Endothelial cell of umbilical vein (primary cell): ENCODE data around the gene WDR7. TPM values are rescaled to one million over a fixed set of nuclear protein-coding genes. Genes with fewer than 3 reads are reported as not detected.

ENCODE experiments used
- BruUV-seq: library from RNA; stranded (reverse); fragments of 400-500 nt; replicated peaks from 2 replicates; lab custom pipeline; 2021; lab: Mats Ljungman, UMichigan
- CTCF ChIA-PET: fragments of 300-600, 350-600 bp; sonication (Branson Sonifier 250); formaldehyde crosslinking; loops from one replicate; lab custom pipeline; 2021; ENCODE audit warnings: antibody characterized with exemption, inconsistent platforms; lab: Charles Lee
- POLR2A ChIA-PET: fragments of 300-600, 350-600 bp; sonication (Branson Sonifier 250); formaldehyde crosslinking; loops from one replicate; lab custom pipeline; 2021; ENCODE audit warnings: antibody characterized with exemption, inconsistent platforms; lab: Charles Lee
- DNase-seq: peaks from one replicate; pipeline ENCODE4 v3.0.0-alpha.2; 2011; ENCODE audit warnings: low read depth, low spot score
- FAIRE-seq: peaks from 2 replicates; lab custom pipeline; 2011; peaks lifted over from hg19 to GRCh38; lab: Jason Lieb, UNC
- H2AFZ ChIP-seq: 2 replicates; pipeline ENCODE4 v1.6.0; 2012; ENCODE audit warnings: low read depth, low read length, control low read depth, inconsistent platforms
- H3K27ac ChIP-seq: 2 replicates; pipeline ENCODE4 v1.5.1; 2011; ENCODE audit warnings: low read depth, mild to moderate bottlenecking, control low read depth, low read length, moderate library complexity; ENCODE audit not compliant: insufficient read depth
- H3K27me3 ChIP-seq, 2 experiments: 2 replicates each; pipeline versions ENCODE4 v1.6.0 to v1.6.1; 2011; ENCODE audit warnings: low read length in 2 of 2, mixed read lengths in 1 of 2; ENCODE audit not compliant: control insufficient read depth in 2 of 2, insufficient read depth in 2 of 2
- H3K36me3 ChIP-seq, 2 experiments: 2 replicates in 1 of 2; 3 replicates in 1 of 2; pipeline ENCODE4 v1.5.1; 2011; ENCODE audit warnings: low read length in 2 of 2, mild to moderate bottlenecking in 1 of 2, moderate library complexity in 1 of 2; ENCODE audit not compliant: control insufficient read depth in 2 of 2, insufficient read depth in 2 of 2; ENCODE audit errors: extremely low read depth in 1 of 2
- H3K4me1 ChIP-seq: 3 replicates; pipeline ENCODE4 v1.5.1; 2011; ENCODE audit warnings: mild to moderate bottlenecking, low read length; ENCODE audit not compliant: control insufficient read depth, insufficient read depth; ENCODE audit errors: extremely low read depth
- H3K4me2 ChIP-seq: 2 replicates; pipeline ENCODE4 v1.6.1; 2011; ENCODE audit warnings: low read length, control low read depth, mixed read lengths; ENCODE audit not compliant: insufficient read depth
- H3K4me3 ChIP-seq, 3 experiments: fragments of 200-600 bp in 1 of 3; sonication (generic), shearing (Covaris generic) in 1 of 3; replicated peaks in 1 of 3; 2 replicates each; pipeline ENCODE4 v1.5.1; 2011 to 2016; ENCODE audit warnings: control low read depth in 3 of 3, low read length in 3 of 3, mild to moderate bottlenecking in 2 of 3, inconsistent platforms in 1 of 3, low read depth in 1 of 3, moderate library complexity in 1 of 3; ENCODE audit not compliant: insufficient read depth in 1 of 3
- H3K79me2 ChIP-seq: 2 replicates; pipeline ENCODE4 v1.6.0; 2012; ENCODE audit warnings: low read length, inconsistent platforms; ENCODE audit not compliant: control insufficient read depth, insufficient read depth
- H3K9ac ChIP-seq: replicated peaks from 2 replicates; pipeline ENCODE3; 2011; ENCODE audit warnings: low read length, control low read depth; ENCODE audit not compliant: insufficient read depth; ENCODE audit errors: extremely low read depth
- H3K9me1 ChIP-seq: replicated peaks from 3 replicates; pipeline ENCODE4 v1.6.0; 2011; ENCODE audit warnings: mild to moderate bottlenecking, low read length; ENCODE audit not compliant: control insufficient read depth, insufficient read depth; ENCODE audit errors: extremely low read depth
- H3K9me3 ChIP-seq: replicated peaks from 2 replicates; pipeline ENCODE4 v1.5.1; 2012; ENCODE audit warnings: low read length, inconsistent platforms; ENCODE audit not compliant: control insufficient read depth, insufficient read depth
- H4K20me1 ChIP-seq: replicated peaks from 2 replicates; pipeline ENCODE3; 2011; ENCODE audit warnings: mild to moderate bottlenecking, low read length; ENCODE audit not compliant: control insufficient read depth, insufficient read depth; ENCODE audit errors: extremely low read depth
- CTCF ChIP-seq, 2 donors: IDR thresholded peaks; 1 replicate in 1 of 2; 2 replicates in 1 of 2; pipeline ENCODE4 v1.5.1; 2011; ENCODE audit warnings: low read length in 2 of 2, mild to moderate bottlenecking in 2 of 2, moderate library complexity in 2 of 2, control low read depth in 1 of 2, inconsistent platforms in 1 of 2, low read depth in 1 of 2; ENCODE audit not compliant: insufficient read depth in 1 of 2; ENCODE audit errors: extremely low read depth in 1 of 2
- EZH2 ChIP-seq: IDR thresholded peaks from 2 replicates; pipeline ENCODE4 v1.6.1; 2012; ENCODE audit warnings: borderline replicate concordance, low read depth, mild to moderate bottlenecking, moderate library complexity, low read length, inconsistent platforms; ENCODE audit not compliant: severe bottlenecking
- FOS ChIP-seq: IDR thresholded peaks from 2 replicates; pipeline ENCODE4 v1.6.1; 2011; ENCODE audit warnings: mild to moderate bottlenecking, low read length, moderate library complexity, borderline replicate concordance; ENCODE audit not compliant: insufficient read depth
- GATA2 ChIP-seq: IDR thresholded peaks from 2 replicates; pipeline ENCODE4 v1.7.0; 2011; ENCODE audit warnings: low read depth, mild to moderate bottlenecking, moderate library complexity, mixed read lengths, low read length; ENCODE audit not compliant: insufficient read length, insufficient read depth
- JUN ChIP-seq: IDR thresholded peaks from 2 replicates; pipeline ENCODE4 v1.6.1; 2011; ENCODE audit warnings: borderline replicate concordance, low read depth; ENCODE audit not compliant: insufficient read length, insufficient read depth
- MAX ChIP-seq: IDR thresholded peaks from 2 replicates; pipeline ENCODE4 v1.6.1; 2011; ENCODE audit not compliant: insufficient read depth, insufficient read length
- MYC ChIP-seq: IDR thresholded peaks from one replicate; pipeline ENCODE4 v1.6.1; 2011; ENCODE audit warnings: mild to moderate bottlenecking, low read depth, low read length
- POLR2A ChIP-seq: IDR thresholded peaks from 2 replicates; pipeline ENCODE4 v1.6.1; 2012; ENCODE audit warnings: low read depth, mild to moderate bottlenecking, control low read depth, low read length
- POLR2AphosphoS5 ChIP-seq: IDR thresholded peaks from 2 replicates; pipeline ENCODE4 v1.6.1; 2012; ENCODE audit warnings: low read depth, mild to moderate bottlenecking, control low read depth, low read length, moderate library complexity; ENCODE audit not compliant: insufficient read depth
- dilution Hi-C: fragments of 300-500 bp; cut with MboI; formaldehyde crosslinking; loops from one replicate; pipeline ENCODE4 v1.15.0; 2019; ENCODE audit warnings: low sequenced_read_pairs; ENCODE audit not compliant: extremely low pct_ligation_motif_present
- intact Hi-C: fragments of 100-400 bp; cut with micrococcal nuclease; formaldehyde crosslinking; loops from one replicate; pipeline ENCODE4 v1.10.0; 2022
- polyA plus RNA-seq, 4 experiments: library from polyadenylated mRNA; depleted of rRNA in 3 of 4; stranded (reverse) in 3 of 4; unstranded in 1 of 4; fragments of >200 nt; gene quantifications; 2 replicates each; pipeline versions ENCODE4 v1.2.1 to v1.2.3, GENCODE V29; 2011 to 2012; ENCODE audit warnings: missing spikeins in 1 of 4
- total RNA-seq: library from RNA; stranded (reverse); gene quantifications from 2 replicates; pipeline ENCODE4 v1.2.3, GENCODE V29; 2021

Gene WDR7
- total and polyA plus RNA-seq, 2 donors (not counting 3 experiments of a cell fraction or from before 2014, with no cell fraction given): 5.9 to 19.0 TPM

- FAIRE-seq: no peak
Observed at GRCh38 chr18:56983275-56983992, 332.3 kb downstream of the WDR7 start.

More at GRCh38 chr18:56983275-56983992, 332.3 kb downstream of the WDR7 start:
- TF ChIP-seq MYC (no peak), POLR2A (no peak), POLR2AphosphoS5 (no peak), MAX (no peak), CTCF (IDR thresholded peaks at IDR 0.05; ENCODE audit: extremely low read depth in 1 of 2, insufficient read depth in 1 of 2, low read depth in 1 of 2, low read length in 2 of 2) (no peak), FOS (no peak), GATA2 (no peak), EZH2 (no peak), JUN (no peak)
- ChIA-PET CTCF (interaction anchor here (1.1 to 1.3 kb wide), 2 partner anchors 9 to 12 kb away, joined by 3 to 5 read pairs; no protein-coding TSS in a partner anchor), POLR2A (no interaction called here)
- intact Hi-C loops: no loop called here
- no peak overlapping the region for H3K4me2 ChIP-seq
- DNase-seq: no peak
- H3K36me3 ChIP-seq: no peaks in the 10 kb centered on the region
- dilution Hi-C loops: no loop called here
- H4K20me1 ChIP-seq: no peaks in the 10 kb centered on the region
- H3K4me1 ChIP-seq: no peaks in the 10 kb centered on the region
- no peaks in the 10 kb centered on the region for H3K9me3 ChIP-seq
- H3K27ac ChIP-seq: no peak overlapping the region
- no peak overlapping the region for H3K9ac ChIP-seq
- no peak overlapping the region for H2AFZ ChIP-seq
- no peaks in the 10 kb centered on the region for H3K27me3 ChIP-seq
- H3K79me2 ChIP-seq: no peaks in the 10 kb centered on the region
- no TSS peak for BruUV-seq
- no peak overlapping the region for H3K4me3 ChIP-seq
- H3K9me1 ChIP-seq: no peaks in the 10 kb centered on the region
